Kidney tubule cell (primary cell): ENCODE results near the gene PLEKHM3.
"Not testable (repeated sequence)": the region's sequence is repeated elsewhere in the genome, so short reads cannot be mapped to it uniquely, and the experiment has no call there.

Experiments
- DNase-seq: peaks from one replicate; pipeline ENCODE4 v3.0.0-alpha.2; 2018; ENCODE audit warnings: low spot score

Gene PLEKHM3

GRCh38 chr2:207925601-207926000 lies 99.7 kb downstream of the PLEKHM3 start:
- DNase-seq: no peak

- DNase-seq: no peak
Measured at GRCh38 chr2:207921606-207922005, 103.7 kb downstream of the PLEKHM3 start.

GRCh38 chr2:207920721-207921120 lies 104.6 kb downstream of the PLEKHM3 start:
- DNase-seq: no peak

GRCh38 chr2:207920321-207920720 lies 105.0 kb downstream of the PLEKHM3 start:
- DNase-seq: no peak

- no peak for DNase-seq
Measured at GRCh38 chr2:207919164-207919919, 106.0 kb downstream of the PLEKHM3 start.

GRCh38 chr2:207914716-207915115 lies 110.6 kb downstream of the PLEKHM3 start:
- DNase-seq: no peak

- DNase-seq: no peak
Measured at GRCh38 chr2:207913772-207914358, 111.5 kb downstream of the PLEKHM3 start.

- DNase-seq: no peak
Measured at GRCh38 chr2:207911856-207912255, 113.5 kb downstream of the PLEKHM3 start.

GRCh38 chr2:207911215-207911614 lies 114.1 kb downstream of the PLEKHM3 start:
- DNase-seq: no peak

GRCh38 chr2:207906495-207906894 lies 118.8 kb downstream of the PLEKHM3 start:
- DNase-seq: not testable (repeated sequence)

- no peak for DNase-seq
Measured at GRCh38 chr2:207905546-207905945, 119.8 kb downstream of the PLEKHM3 start.

- DNase-seq: no peak
Measured at GRCh38 chr2:207903236-207903635, 122.1 kb downstream of the PLEKHM3 start.

- peak; percentile 14 for DNase-seq
Measured at GRCh38 chr2:207902821-207903220, 122.5 kb downstream of the PLEKHM3 start.

- DNase-seq: no peak
Measured at GRCh38 chr2:207901829-207902228, 123.5 kb downstream of the PLEKHM3 start.

GRCh38 chr2:207901401-207901800 lies 123.9 kb downstream of the PLEKHM3 start:
- no peak for DNase-seq

GRCh38 chr2:207898354-207898695 lies 127.0 kb downstream of the PLEKHM3 start:
- no peak for DNase-seq

- no peak for DNase-seq
Measured at GRCh38 chr2:207897541-207898353, 127.6 kb downstream of the PLEKHM3 start.

- DNase-seq: no peak
Measured at GRCh38 chr2:207896525-207897285, 128.6 kb downstream of the PLEKHM3 start.

GRCh38 chr2:207895274-207895860 lies 130.0 kb downstream of the PLEKHM3 start:
- DNase-seq: no peak

GRCh38 chr2:207892716-207893402 lies 132.5 kb downstream of the PLEKHM3 start:
- DNase-seq: no peak
